ENCODE measurements around the gene SUDS3. TPM values are rescaled to one million over a fixed set of nuclear protein-coding genes. Genes with fewer than 3 reads are reported as not detected.

The SUDS3 gene
- total RNA-seq, 1 experiment from 2014 or later: 50.5 TPM

DNA sequence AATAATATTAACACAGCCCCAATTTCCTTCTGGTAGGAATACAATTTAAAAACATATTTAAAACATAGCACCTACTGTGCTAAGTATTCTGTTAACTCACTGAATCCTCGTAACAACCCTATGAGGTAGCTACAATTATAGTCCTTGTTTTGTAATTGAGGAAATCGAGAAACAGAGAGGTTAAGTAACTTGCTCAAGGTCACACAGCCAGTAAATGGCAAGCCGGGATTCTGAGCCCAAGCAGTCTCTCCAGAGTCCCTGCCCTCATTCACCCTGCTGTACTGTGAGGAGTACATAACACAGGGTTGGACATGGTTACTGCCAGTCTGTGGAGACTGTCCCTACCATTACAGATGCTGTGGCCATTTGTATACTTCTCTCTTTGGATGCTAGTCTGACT is 44.3 kb downstream of the SUDS3 start:
- TF ChIP-seq, protein P1, sequence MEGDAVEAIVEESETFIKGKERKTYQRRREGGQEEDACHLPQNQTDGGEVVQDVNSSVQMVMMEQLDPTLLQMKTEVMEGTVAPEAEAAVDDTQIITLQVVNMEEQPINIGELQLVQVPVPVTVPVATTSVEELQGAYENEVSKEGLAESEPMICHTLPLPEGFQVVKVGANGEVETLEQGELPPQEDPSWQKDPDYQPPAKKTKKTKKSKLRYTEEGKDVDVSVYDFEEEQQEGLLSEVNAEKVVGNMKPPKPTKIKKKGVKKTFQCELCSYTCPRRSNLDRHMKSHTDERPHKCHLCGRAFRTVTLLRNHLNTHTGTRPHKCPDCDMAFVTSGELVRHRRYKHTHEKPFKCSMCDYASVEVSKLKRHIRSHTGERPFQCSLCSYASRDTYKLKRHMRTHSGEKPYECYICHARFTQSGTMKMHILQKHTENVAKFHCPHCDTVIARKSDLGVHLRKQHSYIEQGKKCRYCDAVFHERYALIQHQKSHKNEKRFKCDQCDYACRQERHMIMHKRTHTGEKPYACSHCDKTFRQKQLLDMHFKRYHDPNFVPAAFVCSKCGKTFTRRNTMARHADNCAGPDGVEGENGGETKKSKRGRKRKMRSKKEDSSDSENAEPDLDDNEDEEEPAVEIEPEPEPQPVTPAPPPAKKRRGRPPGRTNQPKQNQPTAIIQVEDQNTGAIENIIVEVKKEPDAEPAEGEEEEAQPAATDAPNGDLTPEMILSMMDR (conservative IDR thresholded peaks at IDR 0.05): no peak
- H3K79me2 ChIP-seq (ENCODE audit: insufficient read depth, low read length): no peaks in the 10 kb centered on the region
- no peak overlapping the region for H3K27ac Mint-ChIP-seq
- H2AK5ac ChIP-seq (ENCODE audit: insufficient read length, low read length): no peak overlapping the region
- H3K4me3 Mint-ChIP-seq: no peak overlapping the region
- no CpG with 5 or more reads among the region's 3 CpGs for WGBS (ENCODE audit: extremely low coverage, insufficient read length, low lambda C conversion rate)
- H3K4me1 Mint-ChIP-seq: peaks cover 0 to 2% of the 10 kb centered on the region in 2 experiments; a peak in 2 of 4 replicates
- no peak overlapping the region for H3K23ac ChIP-seq (ENCODE audit: insufficient read length, low read depth, low read length)
- no peak overlapping the region for H4K8ac ChIP-seq (replicated peaks; ENCODE audit: insufficient read length, low read depth, low read length)
- H4K20me1 ChIP-seq (ENCODE audit: control insufficient read depth, insufficient read depth, insufficient read length): no peaks in the 10 kb centered on the region
- no peak overlapping the region for H3K18ac ChIP-seq (ENCODE audit: insufficient read length, low read depth, low read length)
- no peaks in the 10 kb centered on the region for H3K9me3 Mint-ChIP-seq
- no peak overlapping the region for H4K5ac ChIP-seq (ENCODE audit: insufficient read length, low read depth, low read length)
- no peak overlapping the region for H3K14ac ChIP-seq (ENCODE audit: insufficient read depth, low read length)
- no peak overlapping the region for H2BK5ac ChIP-seq (ENCODE audit: insufficient read length, low read length)
- no peak overlapping the region for H3K9ac ChIP-seq (ENCODE audit: extremely low read depth, insufficient read length, low read length)
- H2BK12ac ChIP-seq (ENCODE audit: insufficient read length, low read depth, low read length): no peak overlapping the region
- H3K79me1 ChIP-seq (ENCODE audit: insufficient read depth, low read depth, low read length, poor library complexity, severe bottlenecking): no peaks in the 10 kb centered on the region
- H3K56ac ChIP-seq (ENCODE audit: insufficient read length, low read depth, low read length): no peak overlapping the region
- no peak for DNase-seq
- no peak overlapping the region for H2BK120ac ChIP-seq (ENCODE audit: low read depth, low read length, poor library complexity, severe bottlenecking)
- H2BK15ac ChIP-seq (ENCODE audit: low read depth, low read length): no peak overlapping the region
- no peaks in the 10 kb centered on the region for H3K9me3 ChIP-seq (ENCODE audit: control insufficient read depth, low read depth, low read length)
- no peak overlapping the region for H2AFZ ChIP-seq (ENCODE audit: low read length)
- H3K27ac ChIP-seq (ENCODE audit: insufficient read length, low read depth, low read length): no peak overlapping the region
- no peak overlapping the region for H3T11ph ChIP-seq (ENCODE audit: low read length)
- no peaks in the 10 kb centered on the region; the same call in 1 of the 2 replicates for H3K27me3 ChIP-seq (ENCODE audit: insufficient read depth, low read length)
- no peak overlapping the region for H2BK20ac ChIP-seq (ENCODE audit: low read depth, low read length, poor library complexity, severe bottlenecking)
- no peaks in the 10 kb centered on the region for H3K23me2 ChIP-seq (ENCODE audit: insufficient read length, low read depth, low read length, poor library complexity, severe bottlenecking)
- peaks cover 18 to 28% (median 24%) of the 10 kb centered on the region in 3 experiments for H3K36me3 Mint-ChIP-seq (ENCODE audit: insufficient read depth in 1 of 3, low read depth in 3 of 3)
- no peak overlapping the region for H3K4me2 ChIP-seq (ENCODE audit: insufficient read depth, insufficient read length, low read length)
- no peak overlapping the region for H3K4ac ChIP-seq (ENCODE audit: low read depth, low read length)
- no peak overlapping the region for H4K91ac ChIP-seq (ENCODE audit: insufficient read length, low read depth, low read length)
- H3K4me1 ChIP-seq (ENCODE audit: insufficient read depth, low read length): no peaks in the 10 kb centered on the region
- no peaks in the 10 kb centered on the region for H3K27me3 Mint-ChIP-seq (ENCODE audit: low read depth)
